ENCODE measurements around the gene ADAMTSL1.

ADAMTSL1 gene

DNA sequence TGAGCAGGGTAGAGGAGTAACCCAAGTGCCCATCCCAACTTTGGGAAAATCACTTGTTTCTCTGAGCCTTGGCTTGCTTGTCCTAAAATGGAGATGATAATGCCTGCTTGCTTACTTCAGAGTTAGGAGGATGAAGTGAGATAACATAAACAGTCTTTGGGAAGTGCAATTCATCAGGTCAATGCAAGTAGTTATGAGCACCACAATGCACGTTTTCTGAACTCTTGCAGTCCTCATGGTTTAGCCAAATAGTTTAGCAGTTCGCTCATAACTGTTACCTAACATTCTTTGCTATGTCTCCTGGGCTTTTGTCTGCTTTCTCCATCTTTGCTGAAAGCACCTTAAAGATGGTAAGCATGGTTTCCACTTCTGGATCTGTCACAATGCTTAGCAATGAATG, 270.0 kb downstream of the ADAMTSL1 start:
- no peak for DNase-seq

DNA sequence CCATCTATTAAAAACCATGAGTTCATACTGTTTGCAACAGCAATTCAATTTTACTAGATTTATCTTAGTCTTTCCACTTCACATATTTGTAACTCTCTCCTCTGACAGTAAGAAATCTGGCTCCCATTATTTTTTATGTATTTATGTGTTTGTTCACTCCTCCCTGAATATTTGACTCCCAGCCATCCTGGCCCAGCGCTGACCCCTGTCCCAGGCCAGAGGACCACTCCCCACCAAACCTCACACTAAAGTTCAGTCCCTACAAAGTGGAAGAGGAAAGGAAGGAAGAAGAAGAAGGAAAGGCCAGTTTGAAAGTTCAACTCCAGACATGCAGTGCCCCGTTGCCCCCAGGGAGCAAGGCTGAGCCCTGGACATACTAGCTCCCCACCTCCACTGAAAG, 271.8 kb downstream of the ADAMTSL1 start:
- DNase-seq, result no peak

DNA sequence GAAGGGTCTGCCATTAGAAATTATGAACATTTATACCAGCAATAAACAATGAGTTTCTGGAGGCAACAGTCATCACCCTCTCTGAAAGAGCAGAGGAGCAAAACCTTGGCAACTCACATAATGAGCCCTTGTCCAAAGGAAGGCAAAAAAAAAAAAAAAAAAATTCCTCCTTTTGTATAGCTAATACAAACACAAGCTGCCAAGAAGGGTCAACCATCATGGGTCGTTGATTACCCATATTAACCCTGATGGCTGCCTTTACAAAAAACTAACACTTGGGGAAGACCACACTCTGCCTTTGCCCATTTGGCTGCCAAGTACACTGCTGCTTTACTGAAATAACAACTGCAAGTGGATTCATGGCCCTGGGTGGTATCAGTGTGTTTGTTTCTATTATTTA, 272.7 kb downstream of the ADAMTSL1 start:
- DNase-seq, result no peak

DNA sequence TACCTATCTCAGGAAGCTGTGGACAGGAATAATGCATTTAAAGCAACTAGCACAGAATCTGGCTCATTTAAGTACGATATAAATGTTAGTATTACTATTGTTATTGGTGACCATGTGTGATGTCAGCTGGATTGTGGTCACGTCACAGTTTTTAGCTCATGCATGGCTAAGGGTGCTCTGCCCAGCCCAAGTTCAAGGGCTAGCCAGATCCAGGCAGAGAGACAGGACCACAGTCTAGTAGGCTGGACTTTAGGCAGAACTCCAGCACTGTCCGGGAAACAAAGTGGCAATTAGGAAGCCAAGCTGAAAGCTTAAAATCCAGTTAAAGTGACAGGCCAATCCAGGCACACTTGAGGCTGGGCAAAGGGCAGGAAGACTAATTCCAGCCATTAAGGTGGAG, 273.6 kb downstream of the ADAMTSL1 start:
- no peak for DNase-seq

DNA sequence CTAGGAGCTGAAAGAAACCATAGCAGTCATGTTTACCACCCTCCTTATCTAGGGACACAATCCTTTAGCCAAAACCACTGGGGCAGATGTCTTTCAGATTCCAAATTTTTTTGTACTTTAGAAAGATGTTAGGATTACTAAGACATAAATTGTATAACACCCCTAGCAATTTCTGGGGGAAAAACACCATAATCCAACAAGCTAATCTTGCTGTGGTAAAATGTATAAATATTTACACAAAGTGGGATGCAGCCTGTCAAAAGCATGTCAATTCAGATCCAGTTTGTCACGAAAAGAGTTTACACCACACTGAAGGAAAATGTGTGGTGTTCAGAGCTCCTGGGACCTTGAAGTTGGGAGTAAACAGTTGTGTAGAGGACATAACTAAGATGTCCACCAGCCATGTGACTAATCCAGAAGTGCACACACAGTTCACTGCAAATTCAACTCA, 274.3 kb downstream of the ADAMTSL1 start:
- no peak for DNase-seq

DNA sequence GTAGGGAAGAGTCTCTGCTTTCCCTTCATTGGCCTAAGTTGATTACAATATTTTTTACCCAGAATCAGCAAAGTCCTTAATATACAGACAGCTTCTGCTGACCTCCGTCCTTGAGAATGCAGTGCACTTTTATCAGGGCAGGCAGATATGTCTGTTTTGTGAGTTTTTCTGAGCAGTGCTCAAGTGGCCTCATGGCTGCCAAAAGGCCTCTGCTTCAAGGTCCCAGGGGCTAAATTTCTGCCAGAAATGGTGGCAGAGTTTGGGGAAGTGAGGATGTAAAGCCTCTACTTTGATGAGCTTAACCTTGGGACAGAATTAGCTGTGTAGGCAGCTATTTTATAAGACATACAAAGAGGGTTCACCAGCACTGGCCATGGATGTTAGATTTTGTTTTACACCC, 275.8 kb downstream of the ADAMTSL1 start:
- DNase-seq, result no peak

DNA sequence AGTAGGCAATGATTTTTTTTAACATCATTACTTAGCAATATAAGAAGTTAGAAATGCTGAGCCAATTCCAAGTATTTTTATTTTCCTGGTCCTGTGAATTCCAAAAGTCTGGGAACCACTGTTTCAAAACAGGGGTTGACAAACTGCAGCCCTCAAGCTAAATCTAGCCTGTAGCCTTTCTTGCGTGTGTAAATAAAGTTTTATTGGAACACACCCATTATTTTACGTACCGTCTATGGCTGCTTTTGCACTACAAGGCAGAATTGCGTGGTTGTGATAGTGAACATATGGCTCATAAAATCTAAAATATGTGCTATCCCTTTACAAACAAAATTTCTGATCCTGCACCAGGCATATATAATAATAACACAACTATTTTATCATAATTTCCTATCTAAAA, 280.0 kb downstream of the ADAMTSL1 start:
- no peak for DNase-seq

DNA sequence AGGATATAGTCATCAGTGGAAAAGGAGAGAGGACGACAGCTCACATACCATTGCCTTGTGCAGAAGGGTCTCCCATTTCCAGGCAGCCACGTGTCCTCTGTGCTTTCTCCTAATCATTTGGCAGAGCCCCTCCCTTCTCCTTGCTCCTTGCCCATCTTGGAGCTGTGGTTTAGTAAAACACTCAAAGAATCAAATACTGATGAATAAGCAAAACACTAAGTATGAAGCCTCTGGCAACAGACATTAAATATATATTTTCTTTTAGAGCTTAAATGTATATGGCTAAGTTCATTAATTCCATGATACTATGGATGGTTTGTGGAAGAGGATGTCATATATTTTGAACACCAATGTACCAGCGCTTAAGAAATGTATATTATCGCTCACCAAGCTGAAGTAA, 280.6 kb downstream of the ADAMTSL1 start:
- no peak for DNase-seq

DNA sequence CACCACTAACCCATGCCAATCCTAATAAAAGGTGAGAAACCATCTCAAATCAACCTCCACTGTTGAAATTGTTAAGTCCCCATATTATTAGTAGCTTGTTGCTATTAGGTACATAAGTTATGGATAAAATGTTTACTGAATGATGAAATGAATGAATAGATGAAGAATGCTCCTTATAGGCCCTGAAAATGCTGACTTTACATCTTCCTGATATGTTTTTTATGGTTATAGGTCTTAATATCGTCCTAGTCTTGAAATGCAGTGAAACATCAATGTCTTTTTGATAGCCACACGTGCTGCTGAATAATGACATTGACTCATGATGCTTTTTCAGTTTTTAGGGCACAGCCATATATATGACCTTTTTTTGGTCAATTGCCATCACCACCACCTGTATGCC, 281.3 kb downstream of the ADAMTSL1 start:
- DNase-seq, result no peak

DNA sequence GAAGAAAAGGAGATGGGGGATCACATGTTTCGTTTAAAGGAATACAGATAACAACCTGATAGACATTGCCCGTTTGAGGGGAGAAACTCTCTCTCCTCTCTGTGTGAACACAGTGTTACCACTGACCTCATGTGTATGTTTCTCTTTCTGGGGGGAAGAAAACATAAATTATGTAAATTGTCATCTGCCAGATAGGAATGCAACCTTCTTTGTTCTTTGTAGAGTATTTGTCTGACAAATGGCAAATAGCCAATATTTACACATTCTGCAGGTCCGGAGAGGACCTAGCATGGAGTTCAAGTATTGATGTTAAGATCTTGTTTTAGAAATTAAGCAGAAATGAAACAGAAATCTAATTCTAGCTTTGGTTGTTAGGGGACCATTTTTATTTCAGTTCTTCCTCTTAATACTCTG, 282.8 kb downstream of the ADAMTSL1 start:
- no peak for DNase-seq

DNA sequence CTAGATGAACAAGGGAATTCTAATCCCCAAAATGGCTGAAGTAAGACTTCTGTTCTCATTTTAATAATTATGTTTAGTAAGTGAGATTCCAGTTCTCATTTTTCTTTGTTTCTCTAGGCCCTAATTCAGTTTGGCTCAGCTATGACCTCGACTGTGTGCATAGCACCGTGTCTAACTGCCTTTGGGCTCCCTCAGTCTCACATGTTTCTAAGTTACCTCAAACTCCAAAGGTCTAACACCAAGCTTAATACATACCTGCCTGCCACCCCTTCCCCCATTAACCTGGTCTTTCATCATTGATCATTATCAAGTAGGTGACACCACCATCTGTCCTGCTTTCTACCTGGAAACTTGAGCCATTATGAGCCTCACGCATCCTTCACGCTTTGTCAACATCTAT, 285.9 kb downstream of the ADAMTSL1 start:
- no peak for DNase-seq

DNA sequence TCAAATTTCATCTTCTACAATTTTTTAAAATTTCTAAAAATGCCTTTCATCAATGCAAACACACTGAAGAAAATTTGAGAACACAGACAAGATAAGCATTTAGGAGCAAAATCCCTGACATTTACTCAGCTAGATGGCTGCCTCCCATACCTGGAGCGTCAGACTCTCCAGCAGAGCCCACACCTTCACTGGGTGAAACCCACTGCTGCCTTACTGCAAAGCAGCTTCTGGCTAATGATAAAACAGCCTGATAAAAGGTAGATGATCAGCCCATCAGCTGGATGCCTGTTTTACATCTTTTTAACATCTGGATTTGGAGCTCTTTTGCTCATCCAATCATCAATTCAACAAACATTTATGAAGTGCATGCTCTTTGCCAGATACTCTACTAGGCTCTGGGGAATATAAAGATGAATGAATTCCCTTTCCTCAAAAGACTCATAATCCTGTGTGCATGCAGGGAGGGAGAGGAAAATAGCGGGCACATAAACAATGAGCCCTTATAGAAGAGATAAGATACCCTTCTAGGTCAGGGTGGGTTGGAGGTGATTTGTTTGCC, 287.9 kb downstream of the ADAMTSL1 start:
- no peak for DNase-seq

DNA sequence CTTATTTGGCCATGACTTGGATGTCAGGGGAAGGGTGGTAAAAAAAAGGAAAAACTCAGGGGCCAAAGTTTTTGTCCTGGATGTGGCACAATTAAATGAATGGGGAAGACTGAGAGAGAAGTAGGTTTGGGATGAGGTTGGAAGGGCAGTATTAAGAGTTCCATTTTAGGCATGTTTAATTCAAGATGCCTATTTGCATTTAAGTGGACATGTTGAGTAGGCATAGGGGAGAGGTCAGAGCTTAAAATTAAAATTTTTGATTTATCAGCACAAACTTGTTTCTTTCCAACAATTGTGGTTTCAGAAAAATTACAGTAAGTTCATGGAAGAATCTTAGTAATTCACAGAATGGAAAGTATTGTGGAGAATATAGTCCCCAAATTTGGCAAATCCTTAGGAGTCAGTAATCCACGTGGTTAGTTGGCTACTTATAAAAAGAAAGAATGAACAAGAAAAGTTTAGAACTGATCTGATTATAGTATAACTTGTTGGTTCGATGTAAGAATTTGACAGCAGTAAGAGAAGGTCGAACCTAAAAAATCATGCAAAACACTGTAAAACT, 293.1 kb downstream of the ADAMTSL1 start:
- DNase-seq, result no peak

DNA sequence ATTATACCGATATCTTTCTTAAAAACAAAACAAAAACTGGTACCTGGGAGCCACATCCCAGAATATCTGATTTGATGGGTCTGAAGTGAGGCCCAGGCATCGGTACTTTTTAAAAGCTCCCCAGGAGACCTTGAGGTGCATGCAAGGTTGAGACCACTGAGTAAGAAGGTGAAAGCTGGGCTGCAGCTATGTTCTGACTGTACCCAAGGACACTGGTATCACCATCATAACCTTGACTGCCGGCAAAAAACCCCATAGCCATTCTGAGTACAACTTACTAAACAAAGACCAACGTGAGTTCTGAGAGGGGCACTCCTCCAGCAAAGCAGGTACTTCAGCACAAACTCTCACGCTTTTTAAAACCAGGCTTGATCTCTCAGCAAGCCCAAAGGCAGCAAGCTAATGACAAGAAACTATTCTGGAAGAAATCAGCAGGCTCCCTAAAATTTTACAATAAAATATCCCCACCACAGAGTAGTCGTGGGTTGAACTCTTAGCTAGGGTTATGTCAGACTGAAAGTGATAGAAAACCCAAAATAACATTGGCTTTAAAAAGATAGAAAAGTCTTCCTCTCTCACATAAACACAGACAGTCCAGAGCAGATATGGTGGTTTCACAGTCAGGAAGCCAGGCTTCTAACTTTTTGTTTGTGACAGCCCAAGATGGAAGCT, 295.1 kb downstream of the ADAMTSL1 start:
- DNase-seq, result no peak

DNA sequence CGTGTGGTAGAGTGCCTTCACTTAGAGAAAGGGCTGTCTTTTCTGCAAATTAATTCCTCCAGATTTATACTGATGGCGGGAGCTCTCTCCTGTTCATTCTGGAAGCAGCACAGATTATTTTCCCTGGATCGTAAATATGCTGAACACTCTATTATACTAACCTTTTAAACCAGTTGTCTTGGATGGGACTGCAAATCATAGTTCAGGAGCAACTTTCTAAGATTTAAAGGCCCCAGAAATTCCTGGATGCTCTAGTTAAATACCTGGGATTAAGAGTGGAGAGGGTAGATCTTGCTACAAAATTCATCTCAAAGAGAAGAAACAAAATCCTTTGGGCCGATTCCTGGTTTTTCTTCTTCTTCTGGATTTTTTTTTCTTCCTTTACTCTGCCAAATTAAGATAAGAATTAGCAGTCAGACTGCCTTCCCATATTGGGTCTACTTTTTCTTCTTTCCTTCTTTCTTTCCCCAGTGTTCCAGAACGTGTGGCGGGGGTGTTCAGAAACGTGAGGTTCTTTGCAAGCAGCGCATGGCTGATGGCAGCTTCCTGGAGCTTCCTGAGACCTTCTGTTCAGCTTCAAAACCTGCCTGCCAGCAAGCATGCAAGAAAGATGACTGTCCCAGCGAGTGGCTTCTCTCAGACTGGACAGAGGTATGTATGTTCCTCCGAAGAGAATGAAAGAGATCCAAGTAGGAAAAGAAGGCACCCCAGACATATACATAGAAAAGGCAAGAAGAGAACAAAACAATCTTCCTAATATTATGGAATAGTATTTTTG, 296.4 kb downstream of the ADAMTSL1 start:
- DNase-seq, result no peak

DNA sequence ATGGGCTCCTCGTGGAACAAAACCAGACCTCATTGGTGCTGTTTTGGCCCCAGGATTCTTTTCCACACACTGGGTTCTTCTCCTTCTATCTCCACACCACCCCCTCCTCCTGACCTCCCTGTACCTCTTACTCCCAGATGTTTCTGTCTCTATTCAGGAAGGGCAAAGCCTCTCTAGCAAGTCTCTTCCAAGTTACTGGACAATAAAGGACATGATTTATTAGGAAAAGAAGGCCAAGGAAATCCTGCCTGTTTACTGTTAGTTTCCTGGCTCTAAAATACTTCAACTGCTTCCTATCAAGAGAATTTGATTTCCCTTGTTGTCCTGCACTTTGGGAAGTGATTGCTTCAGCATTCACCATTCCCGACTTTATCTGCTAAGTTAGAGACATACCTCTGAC, 297.1 kb downstream of the ADAMTSL1 start:
- DNase-seq, result no peak

DNA sequence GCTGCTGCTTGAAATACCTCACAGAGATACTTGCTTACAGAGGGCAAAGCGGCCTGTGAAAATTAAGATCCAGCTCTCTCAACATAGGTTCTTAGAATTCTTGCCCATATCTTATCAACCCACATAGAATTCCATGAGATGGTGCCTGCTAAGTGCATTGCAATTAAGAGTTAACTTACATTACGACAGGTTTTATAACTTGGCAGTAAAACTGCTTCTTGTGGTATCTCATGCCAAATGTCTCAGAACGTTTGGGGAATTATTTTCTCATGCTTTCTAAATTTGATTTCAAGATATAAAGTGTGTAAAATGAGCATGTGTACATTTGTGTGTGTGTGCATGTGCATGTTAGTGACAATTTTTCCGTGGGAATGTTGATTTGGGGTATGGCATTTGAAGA, 297.8 kb downstream of the ADAMTSL1 start:
- DNase-seq, result no peak

DNA sequence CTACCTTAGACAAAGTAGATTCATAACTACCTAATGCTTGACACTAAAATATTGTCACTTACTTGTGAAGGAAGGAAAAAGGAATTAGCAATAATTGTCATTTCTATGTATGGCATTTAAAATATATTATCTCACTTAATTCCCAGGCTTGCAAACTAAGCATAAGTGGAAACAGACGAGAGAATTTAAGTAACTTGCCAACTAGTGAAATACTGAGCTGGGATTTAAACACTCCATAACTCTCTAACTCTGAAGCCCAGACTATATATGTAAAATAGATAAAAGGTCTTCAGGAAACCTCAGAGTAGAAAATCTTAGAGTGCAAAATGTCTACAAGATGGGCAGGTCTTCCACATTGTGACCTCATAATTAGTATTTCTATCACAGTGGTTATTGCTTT, 301.3 kb downstream of the ADAMTSL1 start:
- DNase-seq, result no peak

DNA sequence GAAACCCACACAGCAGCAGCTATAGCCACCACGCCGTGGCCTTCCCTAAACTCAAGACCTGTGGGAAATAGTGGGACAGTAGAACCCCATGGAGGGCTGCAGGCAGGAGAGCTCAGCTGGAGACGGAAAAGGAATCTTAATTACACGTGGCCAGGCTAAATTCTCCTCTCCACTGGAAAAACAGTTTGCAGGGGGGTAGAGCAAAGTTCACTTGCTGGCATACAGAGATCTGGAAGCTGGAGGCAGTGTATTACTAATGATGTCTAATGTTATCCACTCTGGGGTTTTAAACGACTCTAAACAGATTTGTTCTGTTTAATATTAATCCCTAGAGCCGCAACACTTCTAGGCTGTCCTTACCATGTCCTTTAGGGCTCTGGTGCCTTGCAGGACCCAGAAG, 302.0 kb downstream of the ADAMTSL1 start:
- no peak for DNase-seq

DNA sequence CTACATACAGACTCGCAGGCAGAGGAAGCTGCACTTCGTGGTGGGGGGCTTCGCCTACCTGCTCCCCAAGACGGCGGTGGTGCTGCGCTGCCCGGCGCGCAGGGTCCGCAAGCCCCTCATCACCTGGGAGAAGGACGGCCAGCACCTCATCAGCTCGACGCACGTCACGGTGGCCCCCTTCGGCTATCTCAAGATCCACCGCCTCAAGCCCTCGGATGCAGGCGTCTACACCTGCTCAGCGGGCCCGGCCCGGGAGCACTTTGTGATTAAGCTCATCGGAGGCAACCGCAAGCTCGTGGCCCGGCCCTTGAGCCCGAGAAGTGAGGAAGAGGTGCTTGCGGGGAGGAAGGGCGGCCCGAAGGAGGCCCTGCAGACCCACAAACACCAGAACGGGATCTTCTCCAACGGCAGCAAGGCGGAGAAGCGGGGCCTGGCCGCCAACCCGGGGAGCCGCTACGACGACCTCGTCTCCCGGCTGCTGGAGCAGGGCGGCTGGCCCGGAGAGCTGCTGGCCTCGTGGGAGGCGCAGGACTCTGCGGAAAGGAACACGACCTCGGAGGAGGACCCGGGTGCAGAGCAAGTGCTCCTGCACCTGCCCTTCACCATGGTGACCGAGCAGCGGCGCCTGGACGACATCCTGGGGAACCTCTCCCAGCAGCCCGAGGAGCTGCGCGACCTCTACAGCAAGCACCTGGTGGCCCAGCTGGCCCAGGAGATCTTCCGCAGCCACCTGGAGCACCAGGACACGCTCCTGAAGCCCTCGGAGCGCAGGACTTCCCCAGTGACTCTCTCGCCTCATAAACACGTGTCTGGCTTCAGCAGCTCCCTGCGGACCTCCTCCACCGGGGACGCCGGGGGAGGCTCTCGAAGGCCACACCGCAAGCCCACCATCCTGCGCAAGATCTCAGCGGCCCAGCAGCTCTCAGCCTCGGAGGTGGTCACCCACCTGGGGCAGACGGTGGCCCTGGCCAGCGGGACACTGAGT, 303.2 kb downstream of the ADAMTSL1 start:
- no peak for DNase-seq

DNA sequence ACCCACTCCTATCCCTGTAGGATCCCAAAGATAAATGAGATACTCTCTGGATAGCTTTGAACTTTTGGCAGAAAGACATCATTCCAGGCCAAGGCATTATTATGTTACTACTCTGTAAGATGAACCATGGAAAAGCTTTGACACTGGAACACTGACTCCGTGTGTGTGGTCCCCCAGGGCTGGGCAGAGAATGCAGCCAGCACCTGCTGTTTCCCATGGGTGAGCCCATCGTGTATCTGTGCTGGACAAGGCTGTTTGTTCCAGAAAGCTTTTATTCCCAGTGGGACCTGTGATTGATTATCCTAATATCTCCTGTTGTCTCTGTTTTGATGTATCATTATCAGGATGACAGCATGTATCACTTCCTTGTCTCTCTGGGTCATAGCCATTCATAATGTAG, 304.2 kb downstream of the ADAMTSL1 start:
- DNase-seq, result no peak

DNA sequence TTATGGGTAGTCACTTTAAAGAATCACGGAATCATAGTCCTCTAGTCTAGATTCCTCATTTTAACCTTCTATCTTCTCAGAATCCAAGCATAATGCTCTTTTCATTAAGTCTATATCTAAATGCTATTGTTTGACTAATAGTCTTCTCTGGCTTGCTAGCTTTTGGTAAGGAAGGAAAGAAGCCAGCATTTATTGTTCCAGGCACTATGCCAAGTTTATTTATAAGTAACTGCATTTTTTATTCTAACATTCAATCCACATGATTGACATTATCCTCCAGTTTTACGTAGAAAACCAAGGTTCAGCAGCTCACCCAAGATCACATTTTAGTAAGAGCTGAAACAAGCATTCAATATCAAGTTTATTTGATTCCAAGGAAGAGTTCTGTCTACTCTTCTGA, 304.9 kb downstream of the ADAMTSL1 start:
- no peak for DNase-seq

DNA sequence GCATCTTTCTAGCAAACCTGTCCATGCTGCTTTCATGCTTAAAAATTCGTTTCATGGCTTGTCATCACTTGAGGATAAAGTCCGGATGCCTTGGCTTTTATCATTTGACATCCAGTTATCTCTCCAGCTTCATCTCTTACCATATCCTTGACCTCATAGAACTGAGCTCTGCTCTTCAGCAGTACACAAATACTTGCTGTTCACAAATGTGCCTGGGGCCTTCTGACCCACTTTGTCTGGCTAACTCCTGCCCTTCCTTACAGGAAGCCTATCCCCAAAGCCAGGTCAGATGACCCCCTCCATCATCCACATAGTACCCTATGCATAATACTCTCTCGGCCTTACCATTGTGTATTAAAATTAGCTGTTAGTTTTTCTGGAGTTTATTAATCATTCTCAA, 310.0 kb downstream of the ADAMTSL1 start:
- no peak for DNase-seq

Measured in activated naive CD4-positive, alpha-beta T cell treated with Interleukin-2 at 50 U/mL for 16 hours (primary cell).